Prostate gland (tissue), 2 donors: Measurements from ENCODE around the gene PXMP4.

Experiments
- POLR2A ChIP-seq: fragments of 450-650 bp; IDR thresholded peaks from one replicate; pipeline ENCODE4 v1.6.1; 2016; ENCODE audit warnings: antibody characterized with exemption, mild to moderate bottlenecking
- POLR2AphosphoS5 ChIP-seq: sonication (generic); formaldehyde crosslinking; IDR thresholded peaks from one replicate; pipeline ENCODE4 v1.6.1; 2017; ENCODE audit warnings: antibody characterized with exemption
- TF ChIP-seq, protein P1 (sequence below), 4 experiments: fragments of 200-600 bp in 2 of 4; fragments of 450-650 bp in 2 of 4; sonication (generic) in 2 of 4; IDR thresholded peaks; 1 replicate in 3 of 4; 2 replicates in 1 of 4; pipeline ENCODE4 v1.5.1; 2016 to 2019; ENCODE audit warnings: antibody characterized with exemption in 4 of 4, mild to moderate bottlenecking in 2 of 4, moderate library complexity in 2 of 4

DNA sequence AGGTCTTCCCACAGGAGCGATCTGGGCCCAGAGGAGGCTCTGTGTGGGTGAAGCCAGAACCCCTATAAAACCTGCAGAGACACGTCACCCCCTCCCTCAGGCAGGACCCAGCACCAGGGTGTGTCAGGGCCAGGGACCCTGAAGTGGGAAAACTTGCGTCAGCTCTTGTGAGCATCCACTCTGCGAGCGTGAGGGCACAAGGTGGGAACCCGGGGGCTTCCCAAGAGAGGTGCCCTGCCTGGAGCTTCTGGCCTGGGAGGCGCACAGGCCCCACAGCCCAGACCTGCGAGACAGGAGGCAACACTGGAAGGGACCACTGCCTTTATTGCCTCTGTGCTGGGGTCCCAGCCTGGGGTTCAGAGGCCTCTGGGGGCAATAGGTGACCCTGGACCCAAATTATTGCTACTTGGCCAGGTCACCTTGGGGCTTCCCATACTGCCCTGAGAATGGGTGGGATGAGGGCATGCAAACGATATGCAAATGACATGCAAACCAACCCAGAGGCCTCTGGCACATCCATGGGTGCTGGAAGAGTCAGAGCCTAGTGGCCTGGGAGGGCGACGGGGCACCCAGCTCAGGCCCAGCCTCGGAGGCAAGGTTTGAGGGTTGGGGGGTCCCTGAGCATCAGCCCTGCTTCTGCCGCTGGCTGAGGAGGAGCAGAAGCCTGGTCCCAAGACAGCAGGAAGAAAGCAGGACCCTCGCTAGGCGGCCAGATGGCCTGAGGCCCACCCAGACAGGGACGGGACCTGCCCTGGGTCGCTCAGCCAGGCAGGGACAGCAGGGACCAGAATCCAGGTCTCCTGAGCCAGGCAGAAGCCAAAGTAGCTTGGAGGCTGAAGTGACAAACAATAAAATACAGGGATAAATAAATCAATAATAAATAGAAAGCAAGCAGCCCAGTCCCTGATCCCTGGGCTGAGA is 63.1 kb downstream of the PXMP4 start:
- TF ChIP-seq, protein P1, sequence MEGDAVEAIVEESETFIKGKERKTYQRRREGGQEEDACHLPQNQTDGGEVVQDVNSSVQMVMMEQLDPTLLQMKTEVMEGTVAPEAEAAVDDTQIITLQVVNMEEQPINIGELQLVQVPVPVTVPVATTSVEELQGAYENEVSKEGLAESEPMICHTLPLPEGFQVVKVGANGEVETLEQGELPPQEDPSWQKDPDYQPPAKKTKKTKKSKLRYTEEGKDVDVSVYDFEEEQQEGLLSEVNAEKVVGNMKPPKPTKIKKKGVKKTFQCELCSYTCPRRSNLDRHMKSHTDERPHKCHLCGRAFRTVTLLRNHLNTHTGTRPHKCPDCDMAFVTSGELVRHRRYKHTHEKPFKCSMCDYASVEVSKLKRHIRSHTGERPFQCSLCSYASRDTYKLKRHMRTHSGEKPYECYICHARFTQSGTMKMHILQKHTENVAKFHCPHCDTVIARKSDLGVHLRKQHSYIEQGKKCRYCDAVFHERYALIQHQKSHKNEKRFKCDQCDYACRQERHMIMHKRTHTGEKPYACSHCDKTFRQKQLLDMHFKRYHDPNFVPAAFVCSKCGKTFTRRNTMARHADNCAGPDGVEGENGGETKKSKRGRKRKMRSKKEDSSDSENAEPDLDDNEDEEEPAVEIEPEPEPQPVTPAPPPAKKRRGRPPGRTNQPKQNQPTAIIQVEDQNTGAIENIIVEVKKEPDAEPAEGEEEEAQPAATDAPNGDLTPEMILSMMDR (IDR thresholded peaks at IDR 0.05): no peak
- TF ChIP-seq POLR2A (no peak), POLR2AphosphoS5 (no peak)
